Measurements from ENCODE around the gene TMEM30A.

The TMEM30A gene

GRCh38 chr6:75224303-75224926 lies 60.2 kb downstream of the TMEM30A start:
- no peak for TF ChIP-seq ZNF274 (IDR thresholded peaks at IDR 0.05; ENCODE audit: low read depth, low read length)
- no peak overlapping the region for H3K4me3 ChIP-seq (ENCODE audit: low read length)

- no peak for TF ChIP-seq ZNF274 (IDR thresholded peaks at IDR 0.05; ENCODE audit: low read depth, low read length)
- H3K4me3 ChIP-seq (ENCODE audit: low read length): no peak overlapping the region
These were observed 61.2 kb downstream of the TMEM30A start for GRCh38 chr6:75223428-75223827.

GRCh38 chr6:75222261-75222660 lies 62.3 kb downstream of the TMEM30A start:
- H3K4me3 ChIP-seq (ENCODE audit: low read length): no peak overlapping the region
- TF ChIP-seq ZNF274 (IDR thresholded peaks at IDR 0.05; ENCODE audit: low read depth, low read length): no peak

DNA sequence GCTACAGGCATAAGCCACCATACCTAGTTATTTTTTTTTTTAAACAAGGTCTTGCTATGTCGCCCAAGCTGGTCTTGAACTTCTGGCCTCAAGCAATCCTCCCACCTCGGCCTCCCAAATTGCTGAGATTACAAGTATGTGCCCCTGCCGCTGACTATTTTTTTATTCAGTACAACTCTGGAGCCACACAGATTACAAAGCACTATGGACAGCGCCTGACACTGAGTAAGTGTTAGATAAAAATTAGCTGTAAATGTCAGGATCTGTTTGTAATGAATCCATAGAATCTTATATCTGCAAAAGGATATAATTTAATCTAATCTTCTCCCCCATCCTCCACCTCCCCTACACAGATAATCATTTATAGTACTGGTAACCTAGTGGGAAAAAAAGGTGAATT lies 63.5 kb downstream of the TMEM30A start:
- no peak for TF ChIP-seq ZNF274 (IDR thresholded peaks at IDR 0.05; ENCODE audit: low read depth, low read length)

GRCh38 chr6:75220357-75220756 lies 64.2 kb downstream of the TMEM30A start:
- TF ChIP-seq ZNF274 (IDR thresholded peaks at IDR 0.05; ENCODE audit: low read depth, low read length): no peak
- H3K4me3 ChIP-seq (ENCODE audit: low read length): no peak overlapping the region

More for the DNA sequence above, 63.5 kb downstream of the TMEM30A start:
- H3K4me3 ChIP-seq (ENCODE audit: low read length): no peak overlapping the region

GRCh38 chr6:75219263-75219662 lies 65.3 kb downstream of the TMEM30A start:
- TF ChIP-seq ZNF274 (IDR thresholded peaks at IDR 0.05; ENCODE audit: low read depth, low read length): no peak
- H3K4me3 ChIP-seq (ENCODE audit: low read length): no peak overlapping the region

- H3K4me3 ChIP-seq (ENCODE audit: low read length): no peak overlapping the region
- TF ChIP-seq ZNF274 (IDR thresholded peaks at IDR 0.05; ENCODE audit: low read depth, low read length): no peak
These were observed 67.4 kb downstream of the TMEM30A start for GRCh38 chr6:75217193-75217592.

DNA sequence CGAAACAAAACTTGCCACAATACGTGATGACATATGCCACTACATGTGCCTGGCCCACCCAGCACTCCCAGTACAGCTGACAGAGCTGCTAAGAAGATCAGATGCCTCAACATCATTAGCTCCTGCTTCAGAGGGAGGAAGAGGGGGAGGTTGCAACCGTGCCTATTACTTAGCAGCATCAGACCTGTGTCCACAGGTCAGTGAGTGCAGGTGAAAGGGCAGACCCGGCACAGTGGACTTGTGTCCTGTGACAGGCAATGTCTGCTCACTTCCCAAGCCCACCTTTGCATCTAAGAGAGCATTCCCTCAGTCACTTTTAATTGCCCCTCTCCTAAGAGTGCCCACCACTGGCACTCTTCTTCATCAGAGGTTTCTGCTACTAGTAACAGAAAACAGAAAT lies 69.3 kb downstream of the TMEM30A start:
- no peak for TF ChIP-seq ZNF274 (IDR thresholded peaks at IDR 0.05; ENCODE audit: low read depth, low read length)
- no peak overlapping the region for H3K4me3 ChIP-seq (ENCODE audit: low read length)

DNA sequence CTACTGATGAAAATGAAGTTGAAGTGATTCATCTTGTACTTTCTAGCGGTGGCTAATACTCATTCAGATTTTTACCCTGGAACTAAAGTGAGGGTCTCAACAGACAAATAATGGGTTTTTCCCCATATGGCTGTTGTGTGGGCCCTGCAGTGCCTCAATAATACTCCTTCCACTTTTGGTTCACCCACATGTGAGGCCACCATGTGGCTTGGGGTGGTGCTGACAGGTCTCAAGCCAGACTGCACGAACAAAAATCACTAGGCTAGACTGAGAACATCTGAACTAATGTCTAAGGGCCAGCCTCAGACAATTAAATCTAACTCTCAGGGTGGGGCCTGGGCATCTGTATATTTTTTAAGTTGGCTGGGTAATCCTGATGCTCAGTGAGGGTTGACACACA lies 70.9 kb downstream of the TMEM30A start:
- no peak for TF ChIP-seq ZNF274 (IDR thresholded peaks at IDR 0.05; ENCODE audit: low read depth, low read length)

DNA sequence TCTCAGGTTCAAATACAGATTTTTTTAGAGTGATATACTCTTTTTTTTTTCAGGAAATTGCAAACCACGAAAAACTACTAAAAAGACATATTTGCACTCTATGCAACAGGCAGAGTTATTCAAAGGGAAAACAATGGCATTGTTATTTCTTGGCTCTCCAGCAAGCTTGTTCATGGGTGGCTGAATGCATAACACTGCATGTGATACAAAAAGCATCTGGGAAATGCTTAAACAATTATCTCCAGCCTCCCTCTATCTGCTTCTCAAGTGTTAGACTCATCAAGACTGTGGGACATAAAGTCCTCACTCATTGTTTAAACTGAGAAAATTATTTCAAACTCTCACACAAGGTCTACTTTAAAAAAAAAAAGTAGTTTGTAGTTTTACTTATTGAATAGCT lies 71.5 kb downstream of the TMEM30A start:
- no peak overlapping the region for H3K4me3 ChIP-seq (ENCODE audit: low read length)
- TF ChIP-seq ZNF274 (IDR thresholded peaks at IDR 0.05; ENCODE audit: low read depth, low read length): no peak

More for the DNA sequence above, 70.9 kb downstream of the TMEM30A start:
- H3K4me3 ChIP-seq (ENCODE audit: low read length): no peak overlapping the region

- H3K4me3 ChIP-seq (ENCODE audit: low read length): no peak overlapping the region
- TF ChIP-seq ZNF274 (IDR thresholded peaks at IDR 0.05; ENCODE audit: low read depth, low read length): no peak
These were observed 72.5 kb downstream of the TMEM30A start for GRCh38 chr6:75211920-75212590.

DNA sequence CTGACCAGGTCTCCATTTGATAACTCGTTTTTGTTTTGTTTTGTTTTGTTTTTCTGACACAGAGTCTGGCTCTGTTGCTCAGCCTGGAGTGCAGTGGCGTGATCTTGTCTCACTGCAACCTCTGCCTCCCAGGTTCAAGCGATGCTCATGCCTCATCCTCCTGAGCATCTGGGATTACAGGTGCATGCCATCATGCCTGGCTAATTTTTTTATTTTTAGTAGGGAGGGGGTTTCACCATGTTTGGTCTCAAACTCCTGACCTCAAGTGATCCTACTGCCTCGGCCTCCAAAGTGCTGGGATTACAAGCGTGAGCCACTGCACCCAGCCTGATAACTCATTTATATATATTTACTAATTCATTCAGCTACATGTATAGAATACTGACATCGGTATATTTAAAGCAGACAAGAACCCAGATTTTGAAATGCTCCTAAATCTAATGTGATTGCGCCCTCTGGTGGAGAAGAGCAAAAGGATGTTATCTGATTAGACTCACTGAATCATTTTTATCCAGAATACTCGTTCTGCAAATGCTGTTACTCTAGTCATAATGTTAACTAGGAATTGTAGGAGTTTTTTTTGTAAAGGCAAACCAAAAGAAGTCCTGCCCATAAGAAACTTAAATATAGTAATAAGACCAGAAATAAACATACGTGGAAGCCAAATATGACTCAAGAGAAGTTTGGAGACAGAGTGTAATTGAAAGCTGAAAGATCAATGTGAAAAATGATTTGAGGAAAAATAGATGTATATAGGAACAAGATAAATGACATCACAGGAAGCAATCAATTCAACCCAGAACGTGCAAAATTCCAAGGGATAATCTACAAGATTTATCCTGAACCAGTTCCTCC lies 73.5 kb downstream of the TMEM30A start:
- no peak overlapping the region for H3K4me3 ChIP-seq (ENCODE audit: low read length)
- TF ChIP-seq ZNF274 (IDR thresholded peaks at IDR 0.05; ENCODE audit: low read depth, low read length): no peak

DNA sequence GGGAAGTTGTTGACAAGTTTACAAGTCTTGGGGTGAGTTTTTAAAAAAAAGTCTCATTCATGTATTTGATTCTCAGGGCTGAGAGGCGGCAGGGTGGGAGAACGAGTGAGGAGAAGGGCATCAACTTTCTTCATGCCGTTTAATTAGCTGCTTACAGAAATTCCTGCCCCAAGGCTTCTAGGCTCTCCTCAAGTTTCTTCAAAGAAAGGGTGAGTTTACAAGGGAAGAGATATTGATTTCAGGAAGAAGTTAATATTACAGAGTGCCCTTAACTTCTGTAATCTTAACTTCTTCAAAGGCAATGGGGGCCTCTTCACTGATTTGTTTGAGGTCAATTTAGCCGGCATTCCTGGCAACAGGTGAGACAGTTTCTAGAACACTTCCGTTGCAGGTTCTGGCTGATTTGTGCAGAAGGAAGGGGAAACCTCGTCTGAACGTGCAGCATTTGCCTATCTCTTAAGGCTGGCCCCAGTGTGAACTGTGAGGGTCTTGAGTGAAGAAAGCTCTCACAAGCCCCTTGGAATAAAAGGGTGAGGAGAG lies 75.3 kb downstream of the TMEM30A start:
- TF ChIP-seq ZNF274 (IDR thresholded peaks at IDR 0.05; ENCODE audit: low read depth, low read length): no peak
- no peak overlapping the region for H3K4me3 ChIP-seq (ENCODE audit: low read length)
